Body of pancreas (tissue), 4 donors: ENCODE measurements around the gene LRRC70. TPM values are rescaled to one million over a fixed set of nuclear protein-coding genes. Genes with fewer than 3 reads are reported as not detected.

Experiments
- ATAC-seq: fragments of 150-250 bp; one replicate; pipeline ENCODE4 v1.9.1; 2016
- DNase-seq, 4 donors: peaks; one replicate each; pipeline ENCODE4 v3.0.0-alpha.2; 2019
- H3K27ac ChIP-seq, 4 donors: fragments of 200-600 bp; sonication (generic); 1 replicate in 3 of 4; 2 replicates in 1 of 4; pipeline versions ENCODE4 v1.5.1 to v1.6.1; 2016 to 2019; ENCODE audit warnings: mild to moderate bottlenecking in 1 of 4, mixed read lengths in 1 of 4, moderate library complexity in 1 of 4
- H3K27me3 ChIP-seq, 2 donors: fragments of 200-600 bp; sonication (generic); one replicate each; pipeline ENCODE4 v1.6.0; 2016; ENCODE audit warnings: mild to moderate bottlenecking in 1 of 2
- H3K36me3 ChIP-seq, 2 donors: fragments of 200-600 bp; sonication (generic); replicated peaks in 1 of 2; 2 replicates each; pipeline ENCODE4 v1.5.1; 2016; ENCODE audit warnings: low read depth in 2 of 2; ENCODE audit not compliant: insufficient read depth in 1 of 2
- H3K4me1 ChIP-seq: fragments of 200-600 bp; sonication (generic); one replicate; pipeline ENCODE4 v1.6.0; 2016
- H3K4me3 ChIP-seq, 2 donors: fragments of 200-600 bp; sonication (generic); 1 replicate in 1 of 2; 2 replicates in 1 of 2; pipeline ENCODE4 v1.5.1; 2016 to 2019
- H3K9me3 ChIP-seq, 3 donors: fragments of 200-600 bp; sonication (generic); 1 replicate in 2 of 3; 2 replicates in 1 of 3; pipeline ENCODE4 v1.5.1; 2016
- POLR2A ChIP-seq, 3 donors: fragments of 450-650 bp; IDR thresholded peaks; one replicate each; pipeline ENCODE4 v1.6.1; 2016; ENCODE audit warnings: antibody characterized with exemption in 3 of 3, mild to moderate bottlenecking in 2 of 3
- WGBS, 2 donors: methylation state at CpG; one replicate each; pipeline ENCODE4 v1.1.5; 2017; 5-methylcytosine and 5-hydroxymethylcytosine counted together
- intact Hi-C: fragments of 100-400 bp; cut with DNase I; formaldehyde crosslinking; loops from one replicate; pipeline ENCODE4 v1.15.1; 2023
- total RNA-seq, 2 donors: library from RNA; depleted of rRNA; stranded (reverse); fragments of >200 nt; gene quantifications; one replicate each; pipeline ENCODE4 v1.1.0, GENCODE V29; 2016
- TF ChIP-seq, protein P1 (sequence below), 7 experiments: fragments of 450-650 bp in 4 of 7; fragments of 200-600 bp in 3 of 7; sonication (generic) in 3 of 7; IDR thresholded peaks; one replicate each; pipeline ENCODE4 v1.5.1; 2016 to 2019; ENCODE audit warnings: antibody characterized with exemption in 7 of 7

Gene LRRC70
- total RNA-seq, 2 donors from 2014 or later: 0.99 to 4.7 TPM

DNA sequence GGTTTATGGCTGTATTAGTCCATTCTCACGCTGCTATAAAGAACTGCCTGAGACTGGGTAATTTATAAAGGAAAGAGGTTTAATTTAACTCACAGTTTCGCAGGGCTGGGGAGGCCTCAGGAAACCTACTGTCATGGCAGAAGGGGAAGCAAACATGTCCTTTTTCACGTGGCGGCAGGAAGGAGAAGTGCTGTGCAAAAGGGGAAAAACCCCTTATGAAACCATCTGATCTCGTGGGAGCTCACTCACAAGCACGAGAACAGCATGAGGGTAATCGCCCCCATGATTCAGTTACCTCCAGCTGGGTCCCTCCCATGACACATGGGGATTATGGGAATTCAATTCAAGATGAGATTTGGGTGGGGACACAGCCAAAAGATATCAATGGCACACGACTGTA lies 13.9 kb downstream of the LRRC70 start:
- TF ChIP-seq, protein P1, sequence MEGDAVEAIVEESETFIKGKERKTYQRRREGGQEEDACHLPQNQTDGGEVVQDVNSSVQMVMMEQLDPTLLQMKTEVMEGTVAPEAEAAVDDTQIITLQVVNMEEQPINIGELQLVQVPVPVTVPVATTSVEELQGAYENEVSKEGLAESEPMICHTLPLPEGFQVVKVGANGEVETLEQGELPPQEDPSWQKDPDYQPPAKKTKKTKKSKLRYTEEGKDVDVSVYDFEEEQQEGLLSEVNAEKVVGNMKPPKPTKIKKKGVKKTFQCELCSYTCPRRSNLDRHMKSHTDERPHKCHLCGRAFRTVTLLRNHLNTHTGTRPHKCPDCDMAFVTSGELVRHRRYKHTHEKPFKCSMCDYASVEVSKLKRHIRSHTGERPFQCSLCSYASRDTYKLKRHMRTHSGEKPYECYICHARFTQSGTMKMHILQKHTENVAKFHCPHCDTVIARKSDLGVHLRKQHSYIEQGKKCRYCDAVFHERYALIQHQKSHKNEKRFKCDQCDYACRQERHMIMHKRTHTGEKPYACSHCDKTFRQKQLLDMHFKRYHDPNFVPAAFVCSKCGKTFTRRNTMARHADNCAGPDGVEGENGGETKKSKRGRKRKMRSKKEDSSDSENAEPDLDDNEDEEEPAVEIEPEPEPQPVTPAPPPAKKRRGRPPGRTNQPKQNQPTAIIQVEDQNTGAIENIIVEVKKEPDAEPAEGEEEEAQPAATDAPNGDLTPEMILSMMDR (IDR thresholded peaks at IDR 0.05): no peak
- TF ChIP-seq POLR2A (IDR thresholded peaks at IDR 0.05): no peak
- Histone ChIP-seq H3K27ac (no peak overlapping the region), H3K4me3 (no peak overlapping the region), H3K9me3 (no peaks in the 10 kb centered on the region), H3K36me3 (no peaks in the 10 kb centered on the region), H3K4me1 (no peaks in the 10 kb centered on the region), H3K27me3 (no peaks in the 10 kb centered on the region)
- WGBS, 2 donors: 76 to 86% methylated on average over 8 of the region's 8 CpGs
- DNase-seq (no peak), ATAC-seq (no peak)
- intact Hi-C loops: no loop called here

- no peaks in the 10 kb centered on the region for H3K4me1 ChIP-seq
- H3K27ac ChIP-seq: no peak overlapping the region
- no peak overlapping the region for H3K4me3 ChIP-seq
- intact Hi-C loops: no loop called here
- no peaks in the 10 kb centered on the region for H3K27me3 ChIP-seq
- WGBS, 2 donors: 94 to 96% methylated on average over 1 of the region's 1 CpG
- DNase-seq (no peak), ATAC-seq (no peak)
- TF ChIP-seq, protein P1 (IDR thresholded peaks at IDR 0.05): no peak
- TF ChIP-seq POLR2A (IDR thresholded peaks at IDR 0.05): no peak
- no peaks in the 10 kb centered on the region for H3K9me3 ChIP-seq
- no peaks in the 10 kb centered on the region for H3K36me3 ChIP-seq
These were observed 14.7 kb downstream of the LRRC70 start for GRCh38 chr5:62593331-62593730.

DNA sequence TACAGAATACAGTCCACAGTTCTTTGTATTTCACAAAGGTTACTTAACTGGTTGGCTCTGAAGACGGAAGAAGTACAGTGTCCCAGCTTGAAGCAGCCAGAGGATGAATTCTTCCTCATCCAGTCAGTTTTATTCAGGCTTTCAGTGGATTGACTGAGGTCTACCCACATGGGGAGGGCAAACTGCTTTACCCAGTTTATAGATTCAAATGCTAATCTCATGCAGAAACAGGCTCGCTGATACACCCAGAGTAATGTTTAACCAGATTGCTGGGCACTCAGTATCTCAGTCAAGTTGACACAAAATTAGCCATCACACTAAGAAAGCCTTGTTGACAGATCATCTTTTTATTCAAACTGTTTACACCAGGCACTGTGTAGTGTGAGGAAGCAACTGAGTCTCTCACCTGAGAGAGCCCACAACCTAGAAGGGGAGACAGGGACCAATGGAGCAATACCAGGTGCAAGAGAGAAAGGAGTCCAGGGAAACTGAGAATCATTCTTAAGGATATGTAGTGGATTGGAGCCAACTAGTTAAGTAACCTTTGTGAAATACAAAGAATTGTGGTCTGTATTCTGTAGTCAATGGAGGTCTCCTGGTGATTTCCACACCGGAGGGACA lies 15.9 kb downstream of the LRRC70 start:
- H3K27ac ChIP-seq: no peak overlapping the region
- H3K4me1 ChIP-seq: no peaks in the 10 kb centered on the region
- ATAC-seq (no peak), DNase-seq (no peak)
- no peak overlapping the region for H3K4me3 ChIP-seq
- no peak for TF ChIP-seq POLR2A (IDR thresholded peaks at IDR 0.05)
- TF ChIP-seq, protein P1 (IDR thresholded peaks at IDR 0.05): no peak
- no peaks in the 10 kb centered on the region for H3K9me3 ChIP-seq
- 73 to 80% methylated on average over 3 of the region's 3 CpGs for WGBS, 2 donors
- H3K27me3 ChIP-seq: no peaks in the 10 kb centered on the region
- H3K36me3 ChIP-seq: no peaks in the 10 kb centered on the region
- intact Hi-C loops: no loop called here

DNA sequence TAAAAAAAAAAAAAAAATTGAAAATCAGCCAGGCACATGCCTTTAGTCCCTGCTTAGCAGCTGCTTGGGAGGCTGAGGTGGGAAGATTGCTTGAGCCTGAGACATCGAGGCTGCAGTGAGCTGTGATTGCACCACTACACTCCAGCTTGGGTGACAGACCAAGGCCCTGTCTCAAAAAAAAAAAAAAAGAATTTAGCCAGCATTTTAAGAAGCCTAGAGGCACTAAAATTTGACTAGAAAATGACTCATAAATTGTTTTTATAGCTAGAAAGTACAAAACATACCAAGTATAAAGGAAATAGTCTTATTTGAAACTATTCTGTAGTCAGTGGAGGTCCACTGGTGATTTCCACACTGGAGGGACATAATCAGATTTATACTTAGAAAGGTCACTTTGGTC lies 17.5 kb downstream of the LRRC70 start:
- TF ChIP-seq, protein P1 (IDR thresholded peaks at IDR 0.05): no peak
- 89 to 94% methylated on average over 1 of the region's 1 CpG for WGBS, 2 donors
- intact Hi-C loops: no loop called here
- DNase-seq (no peak), ATAC-seq (no peak)
- Histone ChIP-seq H3K4me3 (no peak overlapping the region), H3K27ac (no peak overlapping the region), H3K36me3 (no peaks in the 10 kb centered on the region), H3K9me3 (no peaks in the 10 kb centered on the region), H3K4me1 (peaks cover 14% of the 10 kb centered on the region), H3K27me3 (no peaks in the 10 kb centered on the region)

GRCh38 chr5:62596691-62597090 lies 18.1 kb downstream of the LRRC70 start:
- intact Hi-C loops: no loop called here
- Histone ChIP-seq H3K9me3 (no peaks in the 10 kb centered on the region), H3K36me3 (no peaks in the 10 kb centered on the region), H3K4me3 (no peak overlapping the region), H3K27ac (no peak overlapping the region), H3K27me3 (no peaks in the 10 kb centered on the region), H3K4me1 (peaks cover 15% of the 10 kb centered on the region)
- ATAC-seq (no peak), DNase-seq (no peak)
- 94 to 96% methylated on average over 1 of the region's 1 CpG for WGBS, 2 donors
- TF ChIP-seq, protein P1 (IDR thresholded peaks at IDR 0.05): no peak
- no peak for TF ChIP-seq POLR2A (IDR thresholded peaks at IDR 0.05)
